HG02610 (cell line): ENCODE results near the gene GBP2.

Experiments used
- ATAC-seq: cut with Tn5 transposase; IDR thresholded peaks from one replicate; pipeline ENCODE4 v1.9.1; 2021; ENCODE audit warnings: mild to moderate bottlenecking, moderate library complexity; ENCODE audit not compliant: unreplicated experiment

GBP2 gene, protein sequence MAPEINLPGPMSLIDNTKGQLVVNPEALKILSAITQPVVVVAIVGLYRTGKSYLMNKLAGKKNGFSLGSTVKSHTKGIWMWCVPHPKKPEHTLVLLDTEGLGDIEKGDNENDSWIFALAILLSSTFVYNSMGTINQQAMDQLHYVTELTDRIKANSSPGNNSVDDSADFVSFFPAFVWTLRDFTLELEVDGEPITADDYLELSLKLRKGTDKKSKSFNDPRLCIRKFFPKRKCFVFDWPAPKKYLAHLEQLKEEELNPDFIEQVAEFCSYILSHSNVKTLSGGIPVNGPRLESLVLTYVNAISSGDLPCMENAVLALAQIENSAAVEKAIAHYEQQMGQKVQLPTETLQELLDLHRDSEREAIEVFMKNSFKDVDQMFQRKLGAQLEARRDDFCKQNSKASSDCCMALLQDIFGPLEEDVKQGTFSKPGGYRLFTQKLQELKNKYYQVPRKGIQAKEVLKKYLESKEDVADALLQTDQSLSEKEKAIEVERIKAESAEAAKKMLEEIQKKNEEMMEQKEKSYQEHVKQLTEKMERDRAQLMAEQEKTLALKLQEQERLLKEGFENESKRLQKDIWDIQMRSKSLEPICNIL

GRCh38 chr1:89125913-89126580 lies at the start of gene GBP2:
GBP2 (minus strand) TSS chr1:89126114; CDS start chr1:89121966, 4,148 bp downstream.
- ATAC-seq: peak; percentile 71

DNA sequence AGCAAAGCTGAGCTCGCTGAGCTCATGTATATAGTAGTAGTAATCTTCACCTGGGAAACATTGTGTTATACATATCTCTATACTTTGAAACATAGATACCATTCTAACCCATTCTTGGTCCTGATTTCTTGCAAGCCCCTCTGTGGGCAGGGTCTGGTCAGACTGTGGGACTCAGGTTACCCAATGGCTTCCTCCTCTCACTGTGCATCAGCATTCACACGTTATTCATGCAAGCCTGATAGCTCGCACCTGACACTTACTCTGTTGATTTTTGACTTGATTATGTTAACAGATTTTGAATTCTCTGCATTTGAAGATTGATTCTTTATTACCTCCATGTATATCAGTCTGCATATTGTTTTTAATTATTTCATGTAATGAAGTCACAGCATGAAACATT lies 48.6 kb upstream of the GBP2 start:
- no peak for ATAC-seq

DNA sequence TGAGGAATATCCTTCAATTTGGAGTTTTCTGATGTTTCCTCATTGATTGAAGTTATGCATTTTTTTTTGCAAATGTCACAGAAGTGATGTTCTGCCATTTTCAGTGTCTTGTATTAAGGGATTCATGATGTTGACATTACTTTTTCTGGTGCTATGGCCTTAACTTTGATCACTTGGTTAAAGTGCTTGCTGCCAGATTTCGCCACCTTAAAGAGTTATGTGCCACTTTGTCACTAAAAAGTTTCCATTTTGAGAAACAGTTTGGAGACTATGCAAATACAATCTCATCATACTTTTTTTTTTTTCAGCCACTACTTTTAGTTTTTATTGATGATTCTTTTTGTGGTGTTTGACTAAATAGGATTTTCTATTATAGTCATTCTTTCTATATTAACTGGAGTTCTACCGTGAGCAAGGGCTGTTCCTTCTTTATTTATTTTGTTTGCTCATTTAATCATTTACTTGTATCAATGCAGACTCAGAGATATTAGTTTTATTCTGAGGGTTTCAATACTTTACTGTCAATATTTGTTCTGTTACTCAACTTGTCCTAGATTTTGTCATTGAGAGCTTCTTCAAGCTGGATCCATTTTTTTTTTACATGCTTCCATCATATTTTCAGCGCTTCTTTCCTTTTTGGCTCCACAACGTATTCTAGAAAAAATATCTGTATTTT lies 46.7 kb upstream of the GBP2 start:
- ATAC-seq: no peak

GRCh38 chr1:89171067-89171438 lies 45.1 kb upstream of the GBP2 start:
- ATAC-seq: no peak

- no peak for ATAC-seq
Observed at GRCh38 chr1:89170170-89171066, 44.5 kb upstream of the GBP2 start.

- ATAC-seq: no peak
Observed at GRCh38 chr1:89169166-89169565, 43.3 kb upstream of the GBP2 start.

- no peak for ATAC-seq
Observed at GRCh38 chr1:89167590-89168230, 41.8 kb upstream of the GBP2 start.

GRCh38 chr1:89166705-89167104 lies 40.8 kb upstream of the GBP2 start:
- no peak for ATAC-seq

DNA sequence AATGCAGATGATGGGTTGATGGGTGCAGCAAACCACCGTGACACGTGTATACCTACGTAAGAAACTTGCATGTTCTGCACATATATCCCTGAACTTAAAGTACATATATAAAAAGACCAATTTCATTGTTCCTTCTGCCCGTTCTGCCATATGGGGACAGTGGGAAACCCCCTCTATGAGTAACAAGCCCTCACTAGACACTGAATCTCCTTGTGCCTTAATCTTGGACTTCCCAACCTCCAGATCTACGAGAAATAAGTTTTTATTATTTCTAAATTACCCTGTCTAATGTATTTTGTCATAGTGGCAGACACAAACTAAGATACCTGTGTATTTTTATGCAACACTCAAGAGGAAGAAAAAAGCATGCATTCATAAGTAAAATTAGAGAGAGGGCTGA lies 39.9 kb upstream of the GBP2 start:
- ATAC-seq: no peak

GRCh38 chr1:89151047-89151446 lies 25.1 kb upstream of the GBP2 start:
- no peak for ATAC-seq

GRCh38 chr1:89149976-89150375 lies 24.1 kb upstream of the GBP2 start:
- ATAC-seq: no peak

GRCh38 chr1:89149229-89149628 lies 23.3 kb upstream of the GBP2 start:
- no peak for ATAC-seq

- ATAC-seq: no peak
Observed at GRCh38 chr1:89147678-89148658, 22.1 kb upstream of the GBP2 start.

DNA sequence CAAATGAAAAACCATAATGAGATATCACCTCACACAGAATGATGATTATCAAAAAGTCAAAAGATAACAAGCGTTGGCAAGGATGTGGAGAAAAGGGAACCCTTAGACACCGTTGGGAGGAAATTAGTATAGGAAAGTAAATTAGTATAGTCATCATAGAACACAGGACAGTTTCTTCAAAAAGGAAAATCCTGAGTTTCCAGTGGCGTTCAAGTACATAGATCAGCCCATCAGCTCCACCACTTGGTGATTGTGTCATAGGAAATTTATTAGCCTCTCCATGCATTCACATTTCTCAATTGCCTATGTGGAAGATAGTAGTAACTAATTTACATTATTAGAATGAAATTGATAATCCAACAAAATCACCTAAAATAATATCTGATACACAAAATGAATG lies 20.8 kb upstream of the GBP2 start:
- ATAC-seq: no peak

DNA sequence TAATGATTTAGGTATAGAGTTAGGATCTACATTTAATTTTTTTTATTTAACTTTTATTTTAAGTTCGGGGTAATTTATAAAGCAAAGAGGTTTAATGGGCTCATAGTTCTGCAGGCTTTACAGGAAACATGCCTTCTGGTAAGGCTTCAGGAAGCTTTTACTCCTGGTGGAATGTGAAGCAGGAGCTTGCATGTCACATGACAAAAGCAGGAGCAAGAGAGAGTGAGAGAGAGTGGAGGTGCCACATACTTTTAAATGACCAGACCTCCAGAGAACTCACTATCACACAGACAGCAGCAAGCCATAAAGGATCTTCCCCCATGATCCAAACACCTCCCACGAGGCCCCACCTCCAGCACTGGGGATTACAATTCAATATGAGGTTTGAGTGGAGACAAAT lies 17.6 kb upstream of the GBP2 start:
- ATAC-seq: no peak

DNA sequence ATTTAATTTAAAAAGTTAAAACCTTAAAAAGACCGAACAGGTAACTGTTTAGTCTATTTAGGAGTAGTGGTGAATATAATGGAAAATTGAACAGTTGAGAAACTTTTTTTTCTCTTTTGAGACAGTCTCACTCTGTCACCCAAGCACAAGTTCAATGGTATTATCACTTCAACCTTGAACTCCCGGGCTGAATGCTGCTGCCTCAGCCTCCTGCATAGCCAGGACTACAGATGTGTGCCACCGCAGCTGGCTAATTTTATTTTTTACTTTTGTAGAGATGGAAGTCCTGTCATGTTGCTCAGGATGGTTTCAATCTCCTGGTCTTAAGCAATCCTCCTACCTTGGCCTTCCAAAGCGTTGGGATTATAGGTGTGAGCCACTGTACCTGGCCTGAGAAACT lies 16.2 kb upstream of the GBP2 start:
- ATAC-seq: no peak

- ATAC-seq: no peak
Observed at GRCh38 chr1:89133747-89134146, 7.8 kb upstream of the GBP2 start.

GRCh38 chr1:89130716-89131115 lies 4.8 kb upstream of the GBP2 start:
- no peak for ATAC-seq

DNA sequence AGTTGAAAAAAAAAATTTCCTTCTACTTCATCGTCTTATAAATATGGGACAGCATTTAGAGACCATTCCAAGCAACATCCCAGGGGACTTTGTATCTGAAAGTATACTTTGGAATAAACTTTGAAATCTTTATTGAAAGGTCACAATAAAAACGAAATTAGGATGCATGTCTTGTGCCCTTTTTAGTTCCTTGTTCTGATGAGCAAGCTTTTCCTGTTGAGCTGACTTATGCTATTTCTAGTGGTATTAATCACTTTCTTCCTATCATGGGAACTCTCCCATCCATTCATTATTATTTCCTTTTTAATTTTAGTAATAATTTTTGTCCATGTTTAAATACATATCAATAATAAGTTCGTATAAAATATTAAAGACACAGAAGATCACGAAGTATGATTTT lies 4.0 kb upstream of the GBP2 start:
- ATAC-seq: no peak
